Vagina (tissue), 2 donors: ENCODE measurements around the gene NRBP1. TPM values are rescaled to one million over a fixed set of nuclear protein-coding genes. Genes with fewer than 3 reads are reported as not detected.

Experiments
- DNase-seq, 2 donors: peaks; one replicate each; pipeline ENCODE4 v3.0.0-alpha.2; 2017; ENCODE audit errors: extremely low spot score in 2 of 2
- H3K27ac ChIP-seq: fragments of 200-600 bp; sonication (generic); one replicate; pipeline ENCODE4 v1.5.1; 2019
- H3K27me3 ChIP-seq: fragments of 200-600 bp; sonication (generic); one replicate; pipeline ENCODE4 v1.5.1; 2019
- H3K36me3 ChIP-seq, 2 donors: fragments of 200-600 bp; sonication (generic); one replicate each; pipeline ENCODE4 v1.5.1; 2017 to 2019
- H3K4me1 ChIP-seq: fragments of 200-600 bp; sonication (generic); one replicate; pipeline ENCODE4 v1.5.1; 2019
- H3K4me3 ChIP-seq, 2 donors: fragments of 200-600 bp; sonication (generic); 1 replicate in 1 of 2; 2 replicates in 1 of 2; pipeline ENCODE4 v1.5.1; 2016 to 2019
- H3K9me3 ChIP-seq: fragments of 200-600 bp; sonication (generic); one replicate; pipeline ENCODE4 v1.5.1; 2019
- CTCF ChIP-seq, 3 experiments: fragments of 450-650 bp in 2 of 3; fragments of 200-600 bp in 1 of 3; sonication (generic) in 1 of 3; IDR thresholded peaks; one replicate each; pipeline ENCODE4 v1.5.1; 2017 to 2019; ENCODE audit warnings: antibody characterized with exemption in 3 of 3, mild to moderate bottlenecking in 2 of 3, moderate library complexity in 2 of 3
- POLR2A ChIP-seq, 2 donors: fragments of 450-650 bp; IDR thresholded peaks; one replicate each; pipeline ENCODE4 v1.6.1; 2017; ENCODE audit warnings: antibody characterized with exemption in 2 of 2, mild to moderate bottlenecking in 2 of 2, moderate library complexity in 2 of 2
- POLR2AphosphoS5 ChIP-seq, 2 donors: sonication (generic); formaldehyde crosslinking; IDR thresholded peaks; one replicate each; pipeline ENCODE4 v1.9.0; 2017; ENCODE audit warnings: antibody characterized with exemption in 2 of 2, mild to moderate bottlenecking in 2 of 2, low read depth in 1 of 2; ENCODE audit not compliant: insufficient read depth in 1 of 2
- intact Hi-C: fragments of 100-400 bp; cut with DNase I; formaldehyde crosslinking; loops from one replicate; pipeline ENCODE4 v1.15.1; 2023
- total RNA-seq: library from RNA; depleted of rRNA; stranded (reverse); fragments of >200 nt; gene quantifications from one replicate; pipeline ENCODE4 v1.2.3, GENCODE V29; 2016

The NRBP1 gene
- total RNA-seq, 1 donor from 2014 or later: 62.6 TPM

DNA sequence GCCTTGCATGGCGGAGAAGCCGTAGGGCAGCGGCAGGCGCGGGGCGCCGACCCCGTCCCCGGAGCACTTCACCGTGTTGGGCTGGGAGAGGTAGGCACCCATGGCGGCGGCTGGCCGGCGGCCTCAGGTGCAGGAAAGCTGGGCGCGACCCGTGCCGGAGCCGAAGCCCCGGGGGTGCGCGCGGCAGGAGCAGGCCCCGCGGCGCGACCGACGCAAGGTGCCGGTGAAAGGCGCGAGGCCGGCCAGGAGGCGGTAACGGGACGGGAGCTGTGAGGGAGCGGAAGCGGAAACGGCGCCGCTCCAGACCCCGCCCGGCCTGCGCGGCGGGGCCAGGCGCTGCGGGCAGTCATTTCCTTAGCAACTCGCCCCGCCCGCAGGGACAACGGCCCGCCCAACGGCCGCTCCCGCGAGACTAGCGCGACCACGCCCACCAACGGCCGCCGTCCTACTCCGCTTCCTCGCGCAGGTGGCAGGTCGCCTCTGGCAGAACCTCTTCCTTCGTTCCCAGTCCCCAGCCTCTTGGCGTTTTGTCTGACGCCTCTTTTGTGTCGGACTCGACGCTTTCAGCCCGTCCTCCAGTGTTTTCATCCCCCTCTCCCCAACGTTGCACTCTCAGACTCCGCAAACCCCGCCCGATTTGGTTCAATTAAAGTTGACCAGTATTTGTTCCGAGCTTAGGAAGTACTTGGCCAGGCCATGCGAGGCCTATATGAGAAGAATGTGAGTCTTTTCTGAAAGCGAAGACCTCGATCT is 18.9 kb upstream of the NRBP1 start, which contains the start of gene PPM1G:
Gene PPM1G (minus strand): TSS at position 271 of the 753 bp plus-strand sequence. CDS start 169 bp downstream, at position 102.
- no peaks in the 10 kb centered on the region for H3K9me3 ChIP-seq
- H3K27me3 ChIP-seq: no peaks in the 10 kb centered on the region
- peak within 1 kb of the TSS; percentile 67 to 97 for H3K4me3 ChIP-seq
- intact Hi-C loops: no loop called here
- peak; percentile 89 to 96 for DNase-seq
- no peaks in the 10 kb centered on the region for H3K36me3 ChIP-seq
- TF ChIP-seq CTCF (IDR thresholded peaks at IDR 0.05): no peak
- TF ChIP-seq POLR2A (IDR thresholded peaks at IDR 0.05): no peak
- TF ChIP-seq POLR2AphosphoS5 (IDR thresholded peaks at IDR 0.05; ENCODE audit: insufficient read depth in 1 of 2, low read depth in 1 of 2): peak; percentile 69 to 81
- peaks cover 30% of the 10 kb centered on the region for H3K4me1 ChIP-seq
- peak within 1 kb of the TSS; percentile 80 for H3K27ac ChIP-seq

DNA sequence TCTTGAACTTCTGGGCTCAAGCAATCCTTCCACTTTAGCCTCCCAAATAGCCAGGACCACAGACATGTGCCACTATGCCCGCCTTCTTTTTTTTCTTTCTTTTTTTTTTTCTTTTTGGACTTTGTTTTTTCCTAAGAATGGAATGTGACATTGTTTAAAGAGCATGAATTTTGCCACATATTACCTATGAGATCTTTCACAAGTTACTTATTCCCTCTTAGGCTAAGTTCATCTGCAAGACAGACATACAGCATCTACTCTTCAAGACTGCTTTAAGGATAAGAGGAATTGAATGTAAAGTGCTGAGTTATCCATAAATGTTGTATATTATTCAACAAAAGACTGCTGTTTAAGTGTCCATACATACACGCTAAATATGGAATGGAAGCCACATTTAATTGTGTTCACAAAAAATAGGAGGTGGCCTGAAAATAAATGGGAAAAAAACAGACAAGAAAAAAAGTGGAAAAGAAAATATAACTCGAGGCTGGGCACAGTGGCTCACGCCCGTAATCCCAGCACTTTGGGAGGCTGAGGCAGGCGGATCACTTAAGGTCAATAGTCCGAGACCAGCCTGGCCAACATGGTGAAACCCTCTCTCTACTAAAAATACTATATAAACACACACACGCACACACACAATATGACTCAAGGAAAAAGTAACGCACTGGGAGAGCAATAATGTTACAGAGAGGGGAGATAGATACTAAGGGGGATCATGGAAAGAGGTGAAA is 15.8 kb upstream of the NRBP1 start:
- no peaks in the 10 kb centered on the region for H3K27me3 ChIP-seq
- H3K27ac ChIP-seq: no peak overlapping the region
- H3K4me3 ChIP-seq: no peak overlapping the region
- no peaks in the 10 kb centered on the region for H3K9me3 ChIP-seq
- DNase-seq: no peak
- intact Hi-C loops: no loop called here
- H3K36me3 ChIP-seq: no peaks in the 10 kb centered on the region
- peaks cover 16% of the 10 kb centered on the region for H3K4me1 ChIP-seq
- no peak for TF ChIP-seq POLR2A (IDR thresholded peaks at IDR 0.05)
- no peak for TF ChIP-seq POLR2AphosphoS5 (IDR thresholded peaks at IDR 0.05; ENCODE audit: insufficient read depth in 1 of 2, low read depth in 1 of 2)
- TF ChIP-seq CTCF (IDR thresholded peaks at IDR 0.05): no peak

- H3K4me3 ChIP-seq: no peak overlapping the region
- no peak overlapping the region for H3K27ac ChIP-seq
- H3K4me1 ChIP-seq: no peaks in the 10 kb centered on the region
- intact Hi-C loops: no loop called here
- H3K36me3 ChIP-seq: no peaks in the 10 kb centered on the region
- TF ChIP-seq POLR2A (IDR thresholded peaks at IDR 0.05): no peak
- TF ChIP-seq CTCF (IDR thresholded peaks at IDR 0.05): no peak
- TF ChIP-seq POLR2AphosphoS5 (IDR thresholded peaks at IDR 0.05; ENCODE audit: insufficient read depth in 1 of 2, low read depth in 1 of 2): no peak
- H3K9me3 ChIP-seq: no peaks in the 10 kb centered on the region
- DNase-seq: no peak
- no peaks in the 10 kb centered on the region for H3K27me3 ChIP-seq
These were observed 12.3 kb upstream of the NRBP1 start for GRCh38 chr2:27416151-27416550.

- H3K27me3 ChIP-seq: no peaks in the 10 kb centered on the region
- DNase-seq: no peak
- intact Hi-C loops: no loop called here
- no peak overlapping the region for H3K27ac ChIP-seq
- no peaks in the 10 kb centered on the region for H3K4me1 ChIP-seq
- H3K4me3 ChIP-seq: no peak overlapping the region
- H3K9me3 ChIP-seq: no peaks in the 10 kb centered on the region
- H3K36me3 ChIP-seq: no peaks in the 10 kb centered on the region
- TF ChIP-seq CTCF (IDR thresholded peaks at IDR 0.05) (no peak), POLR2AphosphoS5 (IDR thresholded peaks at IDR 0.05; ENCODE audit: insufficient read depth in 1 of 2, low read depth in 1 of 2) (no peak), POLR2A (IDR thresholded peaks at IDR 0.05) (no peak)
These were observed 7.4 kb upstream of the NRBP1 start for GRCh38 chr2:27420996-27421395.
